NB4 (cell line): ENCODE data around the gene EIF4G3.

Experiments used
- DNase-seq: peaks from one replicate; pipeline ENCODE4 v3.0.0; 2010; ENCODE audit warnings: low read depth
- H3K4me3 ChIP-seq: one replicate; pipeline ENCODE4 v1.5.1; 2011; ENCODE audit warnings: mild to moderate bottlenecking, low read depth, low read length, moderate library complexity
- CTCF ChIP-seq: IDR thresholded peaks from one replicate; pipeline ENCODE4 v1.5.1; 2012; ENCODE audit warnings: low read depth, low read length
- MAX ChIP-seq: IDR thresholded peaks from 2 replicates; pipeline ENCODE4 v1.6.1; 2011; ENCODE audit warnings: low read depth, low read length
- MYC ChIP-seq: IDR thresholded peaks from 2 replicates; pipeline ENCODE4 v1.6.1; 2011; ENCODE audit warnings: low read depth, low read length
- POLR2A ChIP-seq: IDR thresholded peaks from 2 replicates; pipeline ENCODE4 v1.6.1; 2011; ENCODE audit warnings: mild to moderate bottlenecking; ENCODE audit not compliant: insufficient read length; ENCODE audit errors: extremely low read depth

EIF4G3 gene

GRCh38 chr1:20875198-20875973 lies 301.3 kb downstream of the EIF4G3 start:
- TF ChIP-seq MAX: no peak
- TF ChIP-seq CTCF: no peak
- TF ChIP-seq MYC: no peak
- no peak for TF ChIP-seq POLR2A
- no peak overlapping the region for H3K4me3 ChIP-seq
- no peak for DNase-seq

- no peak for TF ChIP-seq MAX
- no peak for TF ChIP-seq MYC
- TF ChIP-seq CTCF: no peak
- no peak for TF ChIP-seq POLR2A
- no peak overlapping the region for H3K4me3 ChIP-seq
- no peak for DNase-seq
Observed at GRCh38 chr1:20873311-20873710, 303.4 kb downstream of the EIF4G3 start.

GRCh38 chr1:20871419-20871818 lies 305.3 kb downstream of the EIF4G3 start:
- H3K4me3 ChIP-seq: no peak overlapping the region
- no peak for DNase-seq

GRCh38 chr1:20870718-20871117 lies 306.0 kb downstream of the EIF4G3 start:
- DNase-seq: no peak
- TF ChIP-seq MAX: no peak
- TF ChIP-seq POLR2A: no peak
- TF ChIP-seq MYC: no peak
- TF ChIP-seq CTCF: no peak
- no peak overlapping the region for H3K4me3 ChIP-seq

More at GRCh38 chr1:20871419-20871818, 305.3 kb downstream of the EIF4G3 start:
- no peak for TF ChIP-seq POLR2A
- no peak for TF ChIP-seq MAX
- TF ChIP-seq CTCF: no peak
- no peak for TF ChIP-seq MYC

GRCh38 chr1:20868263-20868662 lies 308.4 kb downstream of the EIF4G3 start:
- TF ChIP-seq MYC (no peak), MAX (no peak), CTCF (no peak), POLR2A (no peak)
- no peak for DNase-seq
- H3K4me3 ChIP-seq: no peak overlapping the region

- no peak for DNase-seq
- no peak for TF ChIP-seq MAX
- TF ChIP-seq CTCF: no peak
- TF ChIP-seq POLR2A: no peak
- TF ChIP-seq MYC: no peak
Observed at GRCh38 chr1:20867847-20868246, 308.9 kb downstream of the EIF4G3 start.

More at GRCh38 chr1:20867847-20868246, 308.9 kb downstream of the EIF4G3 start:
- H3K4me3 ChIP-seq: no peak overlapping the region
